ENCODE data around the gene EFNA4.
A peak's percentile ranks its signal among the peaks of the same experiment; 100 is the strongest.

The EFNA4 gene

DNA sequence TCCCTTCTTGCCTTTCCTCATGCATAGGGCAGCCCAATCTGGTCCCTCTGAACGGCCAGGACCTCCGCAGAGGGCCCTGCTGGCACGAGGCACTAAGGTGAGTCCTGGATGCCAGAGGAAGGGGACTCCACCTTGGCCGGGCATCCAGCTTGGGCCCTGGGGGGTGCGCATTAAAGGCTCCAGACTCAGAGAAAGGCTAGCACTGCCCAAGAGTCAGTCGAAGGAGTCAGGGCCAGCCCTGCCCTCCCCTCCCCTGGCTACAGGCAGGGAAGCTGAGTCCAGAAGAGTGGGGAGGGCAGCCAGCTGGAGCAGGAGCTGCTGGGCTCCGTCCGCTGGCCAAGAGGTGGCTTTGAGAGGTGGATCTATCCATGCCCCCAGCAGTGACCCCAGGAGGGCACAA, 2.8 kb upstream of the EFNA4 start:
- Histone ChIP-seq H3K4me3 (ENCODE audit: low read depth in 1 of 2, low read length in 2 of 2) (no peak overlapping the region), H3K36me3 (ENCODE audit: insufficient read depth, low read length) (peaks cover 20% of the 10 kb centered on the region), H3K9me3 (ENCODE audit: low read length) (no peaks in the 10 kb centered on the region), H3K9ac (ENCODE audit: low read length) (no peak overlapping the region), H3K27ac (ENCODE audit: low read depth, low read length) (no peak overlapping the region), H3K4me1 (ENCODE audit: insufficient read depth, low read length) (peaks cover 28% of the 10 kb centered on the region), H3K27me3 (ENCODE audit: control insufficient read depth in 1 of 2, insufficient read depth in 2 of 2, low read length in 2 of 2) (peaks cover 0 to 8% of the 10 kb centered on the region in 2 donors)

DNA sequence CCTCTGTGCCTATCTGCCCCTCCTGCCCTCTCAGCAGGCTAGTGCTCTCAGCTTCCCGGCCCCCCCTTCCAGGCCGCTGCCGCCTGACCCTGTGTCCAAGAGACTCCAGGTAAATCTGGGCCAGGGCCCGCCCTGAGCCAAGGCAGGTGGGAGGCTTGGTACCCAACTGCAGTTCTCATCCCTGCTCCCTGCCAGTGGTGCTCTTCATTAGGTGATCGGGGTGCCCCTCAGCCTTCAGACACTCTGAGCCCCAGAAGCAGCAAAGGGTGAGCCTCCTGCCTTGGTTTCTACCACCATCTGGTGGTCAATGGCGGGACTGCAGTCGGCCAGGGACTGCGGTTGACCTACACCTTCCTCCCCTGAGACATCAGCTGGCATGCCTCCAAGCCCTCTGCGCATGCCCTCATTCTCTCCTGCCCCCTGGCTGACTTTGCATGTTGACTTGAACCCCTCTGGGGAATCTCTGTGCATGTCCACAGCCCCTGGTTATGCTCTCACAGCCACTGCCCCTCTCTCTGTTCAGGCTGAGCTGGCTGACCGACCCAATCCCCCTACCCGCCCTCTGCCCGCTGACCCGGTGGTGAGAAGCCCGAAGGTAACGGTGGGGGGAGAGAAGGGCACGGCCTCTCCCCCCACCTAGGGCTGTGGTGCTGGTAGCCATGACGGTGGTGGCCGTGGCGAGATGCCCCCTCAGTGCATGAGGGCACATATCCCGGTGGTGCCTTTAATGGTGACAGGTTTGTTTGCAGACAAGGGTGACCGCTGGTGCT, 2.0 kb upstream of the EFNA4 start:
- peaks cover 0 to 8% of the 10 kb centered on the region in 2 donors for H3K27me3 ChIP-seq (ENCODE audit: control insufficient read depth in 1 of 2, insufficient read depth in 2 of 2, low read length in 2 of 2)
- no peaks in the 10 kb centered on the region for H3K9me3 ChIP-seq (ENCODE audit: low read length)
- peak overlapping the region in 1 of 2 donors; percentile 23 for H3K4me3 ChIP-seq (ENCODE audit: low read depth in 1 of 2, low read length in 2 of 2)
- peaks cover 20% of the 10 kb centered on the region for H3K36me3 ChIP-seq (ENCODE audit: insufficient read depth, low read length)
- peaks cover 28% of the 10 kb centered on the region for H3K4me1 ChIP-seq (ENCODE audit: insufficient read depth, low read length)
- no peak overlapping the region for H3K9ac ChIP-seq (ENCODE audit: low read length)
- no peak overlapping the region for H3K27ac ChIP-seq (ENCODE audit: low read depth, low read length)

DNA sequence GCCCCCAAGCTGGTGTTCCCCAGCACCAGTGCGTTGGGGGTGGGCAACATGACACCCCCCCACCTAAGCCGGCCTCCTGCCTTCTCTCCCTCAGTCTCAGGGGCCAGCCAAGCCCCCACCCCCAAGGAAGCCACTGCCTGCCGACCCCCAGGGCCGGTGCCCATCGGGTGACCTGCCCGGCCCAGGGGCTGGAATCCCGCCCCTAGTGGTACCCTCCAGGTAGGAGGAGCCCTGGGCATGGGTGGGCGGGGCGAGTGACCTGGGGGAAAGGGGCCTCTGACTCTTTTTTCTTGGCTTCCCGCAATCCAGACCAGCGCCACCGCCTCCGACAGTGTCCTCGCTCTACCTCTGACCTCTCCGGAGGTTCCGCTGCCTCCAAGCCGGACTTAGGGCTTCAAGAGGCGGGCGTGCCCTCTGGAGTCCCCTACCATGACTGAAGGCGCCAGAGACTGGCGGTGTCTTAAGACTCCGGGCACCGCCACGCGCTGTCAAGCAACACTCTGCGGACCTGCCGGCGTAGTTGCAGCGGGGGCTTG, 1.3 kb upstream of the EFNA4 start:
- Histone ChIP-seq H3K27ac (ENCODE audit: low read depth, low read length) (no peak overlapping the region), H3K9me3 (ENCODE audit: low read length) (no peaks in the 10 kb centered on the region), H3K9ac (ENCODE audit: low read length) (no peak overlapping the region), H3K4me1 (ENCODE audit: insufficient read depth, low read length) (peaks cover 28% of the 10 kb centered on the region), H3K4me3 (ENCODE audit: low read depth in 1 of 2, low read length in 2 of 2) (no peak overlapping the region), H3K36me3 (ENCODE audit: insufficient read depth, low read length) (peaks cover 20% of the 10 kb centered on the region), H3K27me3 (ENCODE audit: control insufficient read depth in 1 of 2, insufficient read depth in 2 of 2, low read length in 2 of 2) (peaks cover 0 to 8% of the 10 kb centered on the region in 2 donors)

DNA sequence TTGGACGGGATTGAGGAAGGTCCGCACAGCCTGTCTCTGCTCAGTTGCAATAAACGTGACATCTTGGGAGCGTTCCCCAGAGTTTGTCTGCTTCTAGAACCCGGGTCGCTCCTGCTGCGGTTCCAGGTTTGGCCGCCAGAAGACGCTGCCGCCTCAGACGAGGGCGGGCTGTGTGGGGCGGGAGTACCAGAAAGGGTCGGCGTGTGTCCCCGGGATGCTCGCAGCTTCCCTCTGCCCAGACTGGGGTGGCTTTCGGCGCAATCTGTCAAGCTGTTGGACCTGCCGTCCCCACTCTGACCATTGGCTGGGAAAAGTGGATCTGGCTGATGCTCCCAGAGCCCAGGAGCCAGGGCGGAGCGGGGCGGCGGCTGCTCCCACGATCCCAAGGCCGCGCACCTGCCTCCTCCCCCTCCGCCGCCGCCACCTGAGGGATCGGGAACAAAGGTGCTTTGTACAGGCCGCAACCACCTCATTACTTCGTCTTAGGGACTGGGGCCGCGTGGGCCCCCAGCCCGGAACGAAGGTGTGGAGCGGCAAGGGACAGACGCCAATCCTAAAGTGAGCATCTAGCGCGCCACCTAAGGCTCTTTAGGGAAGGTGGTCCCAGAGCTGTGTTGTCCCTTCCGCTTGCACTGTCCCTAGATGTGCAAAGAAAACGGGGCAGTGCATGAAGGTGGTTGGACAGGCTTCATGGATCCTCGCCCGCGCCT, 683 bp upstream of the EFNA4 start:
- Histone ChIP-seq H3K9me3 (ENCODE audit: low read length) (no peaks in the 10 kb centered on the region), H3K9ac (ENCODE audit: low read length) (no peak overlapping the region), H3K27ac (ENCODE audit: low read depth, low read length) (no peak overlapping the region), H3K36me3 (ENCODE audit: insufficient read depth, low read length) (peaks cover 16% of the 10 kb centered on the region), H3K27me3 (ENCODE audit: control insufficient read depth in 1 of 2, insufficient read depth in 2 of 2, low read length in 2 of 2) (peaks cover 0 to 8% of the 10 kb centered on the region in 2 donors), H3K4me1 (ENCODE audit: insufficient read depth, low read length) (peaks cover 28% of the 10 kb centered on the region), H3K4me3 (ENCODE audit: low read depth in 1 of 2, low read length in 2 of 2) (peak overlapping the region in 1 of 2 donors; percentile 79)

DNA sequence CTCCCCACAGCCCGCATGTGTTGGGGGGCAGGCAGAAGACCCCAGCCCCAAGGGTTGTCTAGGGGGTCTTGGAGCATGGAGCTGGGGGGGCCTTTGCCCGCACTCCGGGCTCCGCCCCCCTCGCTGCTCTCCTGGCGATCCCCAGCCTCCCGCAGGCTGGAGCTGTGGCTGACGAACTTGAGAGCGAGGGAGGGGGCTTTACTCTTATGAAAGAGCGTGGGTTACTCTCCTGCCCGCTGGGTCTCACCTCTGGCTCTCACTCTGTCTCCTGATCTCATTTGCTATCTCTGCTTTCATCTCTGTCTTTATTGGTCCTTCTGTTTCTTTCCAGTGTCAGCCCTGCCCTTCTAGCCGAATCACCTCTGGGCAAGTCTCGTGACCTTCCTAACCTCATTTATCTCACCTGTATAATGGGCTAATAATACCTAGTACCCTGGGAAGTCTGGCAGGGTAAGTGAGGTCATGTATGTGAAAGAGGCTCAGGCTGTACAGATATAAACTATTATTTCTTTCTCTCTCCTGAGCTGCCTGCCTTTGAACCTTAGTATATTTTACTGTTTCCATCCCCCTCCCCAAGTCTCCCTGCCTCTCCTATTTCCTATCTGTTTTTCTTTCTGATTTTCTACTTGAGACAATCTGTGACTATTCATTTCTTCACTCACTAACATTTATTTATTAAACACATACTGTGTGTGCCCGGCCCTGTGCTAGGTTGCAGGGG, 731 bp downstream of the EFNA4 start:
- Histone ChIP-seq H3K4me3 (ENCODE audit: low read depth in 1 of 2, low read length in 2 of 2) (peak overlapping the region; percentile 79 to 88), H3K4me1 (ENCODE audit: insufficient read depth, low read length) (peaks cover 28% of the 10 kb centered on the region), H3K9me3 (ENCODE audit: low read length) (no peaks in the 10 kb centered on the region), H3K36me3 (ENCODE audit: insufficient read depth, low read length) (peaks cover 10% of the 10 kb centered on the region), H3K27me3 (ENCODE audit: control insufficient read depth in 1 of 2, insufficient read depth in 2 of 2, low read length in 2 of 2) (peaks cover 0 to 8% of the 10 kb centered on the region in 2 donors), H3K27ac (ENCODE audit: low read depth, low read length) (peak overlapping the region; percentile 78), H3K9ac (ENCODE audit: low read length) (no peak overlapping the region)

DNA sequence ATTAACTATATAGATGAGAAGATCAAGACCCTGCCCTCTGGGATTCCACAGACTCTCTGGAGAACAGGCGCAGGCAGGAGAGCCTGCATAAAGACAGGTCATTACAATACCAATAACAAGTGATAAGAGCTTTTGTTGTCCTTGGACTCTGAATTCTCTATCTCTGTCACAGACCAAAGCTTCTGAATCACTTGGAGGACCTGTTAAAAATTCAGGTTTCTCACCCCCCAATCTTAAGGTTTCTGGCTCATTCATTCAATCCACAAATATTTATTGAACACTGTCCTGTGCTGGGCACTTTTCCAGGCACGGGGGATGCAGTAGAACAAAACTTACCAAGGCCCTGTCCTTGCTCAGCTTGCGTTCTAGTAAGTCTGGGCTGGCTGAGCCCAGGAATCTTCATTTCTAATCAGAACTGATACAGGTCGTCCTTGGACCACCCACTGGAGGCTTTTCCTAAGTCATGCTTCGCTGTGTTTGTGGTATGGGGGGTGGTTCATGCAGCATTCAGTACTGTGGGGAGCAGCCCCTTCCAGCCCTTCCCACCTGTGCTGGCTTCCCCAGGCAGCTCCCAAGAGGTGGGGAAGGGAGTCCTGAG, 1.4 kb downstream of the EFNA4 start:
- H3K36me3 ChIP-seq (ENCODE audit: insufficient read depth, low read length) = peaks cover 6% of the 10 kb centered on the region
- no peaks in the 10 kb centered on the region for H3K9me3 ChIP-seq (ENCODE audit: low read length)
- peaks cover 0 to 8% of the 10 kb centered on the region in 2 donors for H3K27me3 ChIP-seq (ENCODE audit: control insufficient read depth in 1 of 2, insufficient read depth in 2 of 2, low read length in 2 of 2)
- H3K4me3 ChIP-seq (ENCODE audit: low read depth in 1 of 2, low read length in 2 of 2) = no peak overlapping the region
- H3K9ac ChIP-seq (ENCODE audit: low read length) = no peak overlapping the region
- no peak overlapping the region for H3K27ac ChIP-seq (ENCODE audit: low read depth, low read length)
- peaks cover 28% of the 10 kb centered on the region for H3K4me1 ChIP-seq (ENCODE audit: insufficient read depth, low read length)

DNA sequence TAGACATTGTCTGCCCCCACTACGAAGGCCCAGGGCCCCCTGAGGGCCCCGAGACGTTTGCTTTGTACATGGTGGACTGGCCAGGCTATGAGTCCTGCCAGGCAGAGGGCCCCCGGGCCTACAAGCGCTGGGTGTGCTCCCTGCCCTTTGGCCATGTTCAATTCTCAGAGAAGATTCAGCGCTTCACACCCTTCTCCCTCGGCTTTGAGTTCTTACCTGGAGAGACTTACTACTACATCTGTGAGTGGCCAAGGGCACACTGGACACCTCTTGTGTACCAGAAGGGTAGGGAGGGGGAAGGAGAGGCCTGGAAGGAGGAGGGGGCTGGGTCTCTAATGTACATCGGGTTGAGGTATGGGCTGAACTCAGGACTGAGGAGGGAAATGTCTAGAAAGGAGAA, 3.2 kb downstream of the EFNA4 start:
- H3K36me3 ChIP-seq (ENCODE audit: insufficient read depth, low read length) = no peaks in the 10 kb centered on the region
- peaks cover 34% of the 10 kb centered on the region for H3K4me1 ChIP-seq (ENCODE audit: insufficient read depth, low read length)
- peaks cover 0 to 6% of the 10 kb centered on the region in 2 donors for H3K27me3 ChIP-seq (ENCODE audit: control insufficient read depth in 1 of 2, insufficient read depth in 2 of 2, low read length in 2 of 2)
- no peaks in the 10 kb centered on the region for H3K9me3 ChIP-seq (ENCODE audit: low read length)
- no peak overlapping the region for H3K27ac ChIP-seq (ENCODE audit: low read depth, low read length)
- H3K9ac ChIP-seq (ENCODE audit: low read length) = no peak overlapping the region
- H3K4me3 ChIP-seq (ENCODE audit: low read depth in 1 of 2, low read length in 2 of 2) = no peak overlapping the region

DNA sequence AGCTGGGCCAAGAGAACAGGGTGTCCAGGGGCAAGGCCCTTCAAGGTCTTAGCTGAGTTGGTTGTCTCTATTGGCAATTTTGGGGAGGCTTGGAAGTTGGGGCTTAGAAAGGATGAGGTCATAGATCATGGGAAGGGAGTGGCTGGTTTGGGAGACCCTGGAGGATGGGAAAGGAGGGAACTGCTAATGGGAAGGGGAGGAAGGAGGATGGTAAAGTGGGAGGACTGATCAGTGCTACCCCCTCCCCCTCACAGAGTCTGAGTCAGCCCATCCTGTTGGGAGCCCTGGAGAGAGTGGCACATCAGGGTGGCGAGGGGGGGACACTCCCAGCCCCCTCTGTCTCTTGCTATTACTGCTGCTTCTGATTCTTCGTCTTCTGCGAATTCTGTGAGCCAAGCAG, 5.1 kb downstream of the EFNA4 start:
- Histone ChIP-seq H3K4me3 (ENCODE audit: low read depth in 1 of 2, low read length in 2 of 2) (no peak overlapping the region), H3K9me3 (ENCODE audit: low read length) (no peaks in the 10 kb centered on the region), H3K9ac (ENCODE audit: low read length) (no peak overlapping the region), H3K36me3 (ENCODE audit: insufficient read depth, low read length) (no peaks in the 10 kb centered on the region), H3K4me1 (ENCODE audit: insufficient read depth, low read length) (peaks cover 21% of the 10 kb centered on the region), H3K27me3 (ENCODE audit: control insufficient read depth in 1 of 2, insufficient read depth in 2 of 2, low read length in 2 of 2) (no peaks in the 10 kb centered on the region), H3K27ac (ENCODE audit: low read depth, low read length) (no peak overlapping the region)

DNA sequence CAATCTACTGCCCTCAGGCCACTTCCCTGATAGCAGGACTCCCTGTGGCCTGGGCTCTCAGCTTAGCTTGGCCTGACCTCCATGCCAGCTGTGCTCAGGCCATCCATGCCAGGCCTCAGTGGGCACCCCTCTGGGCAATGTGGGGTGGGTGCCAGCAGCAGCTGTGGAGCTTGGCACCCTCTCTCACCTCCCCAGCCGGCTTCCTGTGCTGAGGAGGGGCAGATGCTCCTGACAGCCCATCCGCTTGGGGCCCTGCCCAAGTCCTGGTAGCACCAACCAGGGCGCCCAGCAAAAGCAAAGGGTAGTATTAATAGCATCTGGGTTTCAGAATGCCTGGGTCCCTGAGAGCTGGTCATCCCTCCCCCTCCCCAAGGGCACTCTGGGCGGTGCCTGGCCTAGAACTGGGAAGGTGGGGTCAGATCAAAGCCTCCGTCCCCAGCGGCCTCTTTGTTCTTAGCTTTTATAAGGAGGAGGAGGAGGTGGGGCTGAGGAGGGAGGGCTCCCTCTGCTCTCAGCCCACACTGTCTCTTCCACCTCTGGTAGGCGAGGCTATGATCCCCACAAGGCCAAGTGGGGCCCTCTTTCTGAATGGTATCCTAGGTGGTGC, 6.1 kb downstream of the EFNA4 start:
- peaks cover 15% of the 10 kb centered on the region for H3K4me1 ChIP-seq (ENCODE audit: insufficient read depth, low read length)
- no peaks in the 10 kb centered on the region for H3K36me3 ChIP-seq (ENCODE audit: insufficient read depth, low read length)
- H3K9me3 ChIP-seq (ENCODE audit: low read length) = no peaks in the 10 kb centered on the region
- no peak overlapping the region for H3K4me3 ChIP-seq (ENCODE audit: low read depth in 1 of 2, low read length in 2 of 2)
- H3K27me3 ChIP-seq (ENCODE audit: control insufficient read depth in 1 of 2, insufficient read depth in 2 of 2, low read length in 2 of 2) = no peaks in the 10 kb centered on the region
- peak overlapping the region; percentile 34 for H3K27ac ChIP-seq (ENCODE audit: low read depth, low read length)
- H3K9ac ChIP-seq (ENCODE audit: low read length) = no peak overlapping the region

DNA sequence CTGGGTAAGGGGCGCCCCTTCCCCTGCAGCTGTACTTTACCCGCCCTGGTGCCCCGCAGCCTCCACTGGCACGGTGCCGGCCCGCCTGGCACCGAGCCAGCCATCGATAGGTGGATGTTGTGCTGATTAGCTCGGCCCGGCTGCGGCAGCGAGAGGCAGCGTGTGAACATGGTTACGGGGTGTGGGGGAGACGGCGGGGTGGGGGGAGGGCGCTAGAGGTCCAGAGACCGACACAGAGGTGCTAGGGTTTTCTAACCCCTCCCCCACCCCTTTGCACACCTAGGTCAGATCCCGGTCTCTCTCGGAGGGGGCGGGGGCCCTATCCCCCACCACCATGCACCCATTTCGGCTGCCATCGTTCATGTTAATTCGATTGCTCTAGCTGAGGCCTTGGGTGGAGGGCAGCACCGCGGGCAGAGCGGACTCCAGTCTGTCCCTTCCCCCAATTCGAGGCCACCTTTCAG, 6.7 kb downstream of the EFNA4 start:
- Histone ChIP-seq H3K27ac (ENCODE audit: low read depth, low read length) (no peak overlapping the region), H3K27me3 (ENCODE audit: control insufficient read depth in 1 of 2, insufficient read depth in 2 of 2, low read length in 2 of 2) (no peaks in the 10 kb centered on the region), H3K4me1 (ENCODE audit: insufficient read depth, low read length) (peaks cover 13% of the 10 kb centered on the region), H3K9ac (ENCODE audit: low read length) (peak overlapping the region; percentile 35), H3K36me3 (ENCODE audit: insufficient read depth, low read length) (no peaks in the 10 kb centered on the region), H3K4me3 (ENCODE audit: low read depth in 1 of 2, low read length in 2 of 2) (peak overlapping the region; percentile 51 to 68), H3K9me3 (ENCODE audit: low read length) (no peaks in the 10 kb centered on the region)
